HG02973 (cell line): ENCODE measurements around the gene HMOX1.
"Not testable (repeated sequence)": the region's sequence is repeated elsewhere in the genome, so short reads cannot be mapped to it uniquely, and the experiment has no call there.

ENCODE experiments used
- ATAC-seq: cut with Tn5 transposase; IDR thresholded peaks from one replicate; pipeline ENCODE4 v1.9.1; 2021; ENCODE audit warnings: moderate library complexity; ENCODE audit not compliant: unreplicated experiment

Gene HMOX1

GRCh38 chr22:35430897-35431322 is 50.0 kb downstream of the HMOX1 start:
- ATAC-seq = no peak

- no peak for ATAC-seq
Measured at GRCh38 chr22:35431483-35432227, 50.8 kb downstream of the HMOX1 start.

DNA sequence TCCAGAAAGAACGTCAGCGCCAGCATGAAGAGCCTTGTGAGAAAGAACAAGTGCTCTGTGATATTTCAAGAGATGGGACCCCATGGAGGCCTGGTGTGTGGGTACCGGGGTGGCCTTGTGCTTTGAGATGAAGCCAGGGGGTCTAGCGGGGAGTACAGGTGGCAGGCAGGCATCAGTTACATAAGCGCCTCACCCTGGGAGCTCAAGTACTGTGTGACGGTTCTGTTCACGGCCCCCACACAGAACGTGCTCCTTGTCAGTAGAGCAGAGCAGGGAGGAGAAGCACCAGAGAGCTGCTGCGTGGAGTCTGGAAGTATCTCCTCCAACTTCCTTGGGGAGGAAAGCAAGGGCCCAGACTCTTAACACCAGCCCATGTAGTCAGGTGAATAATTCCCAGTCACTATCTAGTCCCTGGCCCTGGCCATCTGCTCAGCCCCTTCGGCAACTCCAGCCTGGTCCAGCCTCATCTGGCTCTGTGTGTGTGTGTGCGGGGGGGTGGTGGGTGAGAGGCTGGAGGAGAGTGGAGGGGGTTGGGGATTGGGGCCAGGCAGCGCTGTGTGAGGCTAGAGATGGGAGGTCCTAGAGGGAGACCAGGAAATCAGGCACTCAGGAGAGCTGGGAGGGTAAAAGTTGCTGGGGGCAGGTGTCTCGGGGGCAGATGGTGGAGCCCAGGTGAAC is 51.5 kb downstream of the HMOX1 start:
- no peak for ATAC-seq

- ATAC-seq = no peak
Measured at GRCh38 chr22:35434061-35434710, 53.3 kb downstream of the HMOX1 start.

GRCh38 chr22:35435201-35435740 is 54.4 kb downstream of the HMOX1 start:
- no peak for ATAC-seq

DNA sequence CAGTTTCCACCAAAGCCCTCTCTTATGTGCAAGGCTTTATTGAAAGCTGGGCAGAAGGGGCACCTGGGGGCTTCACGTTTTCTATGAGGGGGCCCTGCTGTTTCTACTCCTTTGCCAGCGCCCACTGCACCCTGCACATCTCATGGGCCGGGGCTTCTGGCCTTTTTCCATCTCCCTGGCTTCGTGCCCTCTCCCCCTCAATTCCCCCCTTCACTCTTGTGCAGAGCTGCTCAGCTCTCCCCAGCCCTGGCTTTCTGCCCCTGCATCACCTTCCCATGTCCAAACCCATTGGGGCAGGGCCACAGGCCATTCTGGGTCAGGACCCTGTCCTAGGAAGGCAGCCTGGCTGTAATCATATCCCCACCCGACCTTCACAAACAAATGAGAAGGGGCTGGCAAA is 55.5 kb downstream of the HMOX1 start:
- ATAC-seq = no peak

DNA sequence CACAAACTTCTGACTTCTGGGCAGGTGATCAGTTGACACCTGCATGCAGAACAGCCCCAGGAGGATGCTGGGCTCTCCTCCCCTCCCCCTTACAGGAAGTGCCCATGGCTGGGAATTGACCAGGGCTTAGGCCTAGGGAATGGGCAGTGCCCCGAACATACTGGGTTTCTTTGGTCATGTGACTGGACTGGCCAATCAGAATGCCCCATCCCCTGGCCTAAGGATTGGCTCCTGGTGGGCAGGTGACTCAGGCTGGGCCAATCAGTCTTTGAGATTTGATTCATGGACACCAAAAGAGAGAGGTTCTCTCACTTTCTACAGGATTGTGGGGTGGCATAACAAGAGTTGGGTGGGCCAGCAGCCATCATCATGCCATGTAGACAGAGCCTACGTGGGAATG is 56.2 kb downstream of the HMOX1 start:
- ATAC-seq = no peak

- not testable (repeated sequence) for ATAC-seq
Measured at GRCh38 chr22:35438673-35439364, 57.9 kb downstream of the HMOX1 start.

DNA sequence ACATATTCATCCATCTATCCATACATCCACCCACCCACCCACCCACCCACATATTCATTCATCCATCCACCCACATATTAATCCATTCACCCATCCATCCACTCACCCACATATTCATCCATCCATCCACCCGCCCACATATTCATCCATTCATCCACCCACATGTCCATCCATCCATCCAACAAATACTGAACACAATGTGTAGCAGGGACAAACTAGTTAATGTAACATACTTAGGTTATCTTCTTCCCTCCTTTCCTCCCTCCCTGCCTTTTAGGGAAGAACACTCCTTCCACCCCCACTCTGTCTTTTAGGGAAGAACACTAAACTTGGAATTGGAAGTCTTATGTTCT is 58.4 kb downstream of the HMOX1 start:
- no peak for ATAC-seq

DNA sequence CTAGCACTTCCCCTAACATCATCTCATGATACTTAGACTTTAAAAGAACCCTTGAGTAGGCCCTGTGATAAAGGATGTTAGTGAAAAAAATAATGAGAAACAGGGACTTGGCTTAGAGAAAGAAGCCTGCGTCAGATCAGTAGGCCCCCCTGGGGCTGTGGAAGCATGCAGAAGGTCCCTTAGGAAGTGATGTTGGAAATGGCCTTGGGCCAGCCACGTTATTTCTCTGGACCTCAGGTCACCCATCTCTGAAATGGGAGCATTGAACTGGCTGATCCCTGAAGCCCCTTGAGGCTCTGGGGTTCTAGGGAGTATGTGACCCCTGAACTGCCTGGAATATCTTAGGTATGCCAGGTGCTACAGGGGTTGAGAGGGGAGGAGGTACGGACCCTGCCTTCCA is 59.2 kb downstream of the HMOX1 start:
- no peak for ATAC-seq

GRCh38 chr22:35441489-35442100 is 60.7 kb downstream of the HMOX1 start:
- ATAC-seq = no peak

DNA sequence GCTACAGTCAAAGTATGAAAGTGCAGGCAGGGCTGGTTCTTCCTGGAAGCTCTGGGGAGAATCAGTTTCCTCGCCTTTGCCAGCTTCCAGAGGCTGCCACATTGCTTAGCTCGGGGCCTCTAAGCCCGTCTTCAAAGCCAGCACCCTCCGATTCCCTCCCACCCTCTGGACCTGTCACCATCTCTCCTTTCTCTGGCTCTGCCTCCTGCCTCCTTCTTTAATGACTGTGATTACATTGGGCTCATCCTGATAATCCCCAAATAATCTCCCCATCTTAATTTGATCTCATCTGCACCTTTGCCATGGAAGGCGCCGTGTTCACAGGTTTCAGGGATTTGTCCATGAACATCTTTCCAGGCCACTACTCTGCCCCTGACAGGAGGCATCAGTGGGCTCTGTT is 61.6 kb downstream of the HMOX1 start:
- ATAC-seq = no peak

- ATAC-seq = no peak
Measured at GRCh38 chr22:35443338-35443737, 62.4 kb downstream of the HMOX1 start.
